OCI-LY3 (cell line): ENCODE data around the gene SHTN1.

Experiments
- EZH2phosphoT487 ChIP-seq: fragments of 200-600 bp; shearing (Covaris generic); IDR thresholded peaks from 2 replicates; pipeline ENCODE4 v1.6.1; 2018; ENCODE audit warnings: antibody characterized with exemption, mixed run types, low read depth
- TF ChIP-seq, protein P1 (sequence below): fragments of 200-600, 300-600 bp; sonication (generic); IDR thresholded peaks from 2 replicates; pipeline ENCODE4 v1.5.1; 2014; ENCODE audit warnings: antibody characterized with exemption, low read length, low read depth

DNA sequence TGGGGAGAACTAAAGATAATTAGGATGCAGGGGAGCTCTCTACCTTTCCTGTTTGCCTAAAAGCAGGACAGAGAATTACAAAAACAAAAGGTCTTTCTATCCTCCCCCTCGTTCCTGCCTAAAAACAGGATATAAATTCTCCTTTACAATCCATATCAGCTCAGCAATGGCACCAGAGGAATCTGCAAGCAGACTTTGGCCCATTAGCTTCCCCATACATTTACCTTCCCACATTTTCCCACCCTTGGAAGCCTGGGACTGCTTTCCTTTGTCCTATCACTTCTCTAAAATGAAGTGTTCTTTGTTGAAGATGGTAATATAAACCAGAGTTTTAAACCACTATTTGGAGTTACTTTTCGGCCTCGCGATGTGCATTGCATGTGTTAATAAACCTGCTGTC, 15.5 kb downstream of the SHTN1 start:
- TF ChIP-seq, protein P1, sequence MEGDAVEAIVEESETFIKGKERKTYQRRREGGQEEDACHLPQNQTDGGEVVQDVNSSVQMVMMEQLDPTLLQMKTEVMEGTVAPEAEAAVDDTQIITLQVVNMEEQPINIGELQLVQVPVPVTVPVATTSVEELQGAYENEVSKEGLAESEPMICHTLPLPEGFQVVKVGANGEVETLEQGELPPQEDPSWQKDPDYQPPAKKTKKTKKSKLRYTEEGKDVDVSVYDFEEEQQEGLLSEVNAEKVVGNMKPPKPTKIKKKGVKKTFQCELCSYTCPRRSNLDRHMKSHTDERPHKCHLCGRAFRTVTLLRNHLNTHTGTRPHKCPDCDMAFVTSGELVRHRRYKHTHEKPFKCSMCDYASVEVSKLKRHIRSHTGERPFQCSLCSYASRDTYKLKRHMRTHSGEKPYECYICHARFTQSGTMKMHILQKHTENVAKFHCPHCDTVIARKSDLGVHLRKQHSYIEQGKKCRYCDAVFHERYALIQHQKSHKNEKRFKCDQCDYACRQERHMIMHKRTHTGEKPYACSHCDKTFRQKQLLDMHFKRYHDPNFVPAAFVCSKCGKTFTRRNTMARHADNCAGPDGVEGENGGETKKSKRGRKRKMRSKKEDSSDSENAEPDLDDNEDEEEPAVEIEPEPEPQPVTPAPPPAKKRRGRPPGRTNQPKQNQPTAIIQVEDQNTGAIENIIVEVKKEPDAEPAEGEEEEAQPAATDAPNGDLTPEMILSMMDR = no peak
- TF ChIP-seq EZH2phosphoT487 = no peak
